ENCODE data around the gene KLHL14.

DNA sequence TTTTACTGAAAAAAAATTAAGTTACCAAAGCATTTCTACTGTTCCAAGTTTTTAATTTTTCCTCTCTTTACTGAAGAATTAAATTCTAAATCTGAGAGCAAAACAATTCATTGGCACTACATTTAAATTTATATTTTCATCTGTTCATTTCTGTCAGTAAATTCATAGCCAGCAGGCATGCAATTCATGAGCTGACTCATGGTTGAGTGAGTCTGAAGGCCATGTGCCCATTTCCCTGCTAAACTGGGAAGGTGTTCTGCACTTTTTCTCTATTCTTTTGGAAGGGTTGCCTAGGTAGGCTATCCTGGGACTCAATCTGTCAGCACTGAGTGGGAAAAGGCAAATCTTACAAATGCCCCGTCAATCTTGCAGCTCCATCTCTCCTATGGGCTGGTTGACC, 88.7 kb downstream of the KLHL14 start:
- TF ChIP-seq POLR2A (IDR thresholded peaks at IDR 0.05; ENCODE audit: extremely low read depth, insufficient read length): no peak
- TF ChIP-seq, protein P1, sequence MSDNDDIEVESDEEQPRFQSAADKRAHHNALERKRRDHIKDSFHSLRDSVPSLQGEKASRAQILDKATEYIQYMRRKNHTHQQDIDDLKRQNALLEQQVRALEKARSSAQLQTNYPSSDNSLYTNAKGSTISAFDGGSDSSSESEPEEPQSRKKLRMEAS (IDR thresholded peaks at IDR 0.05; ENCODE audit: low read depth, low read length): no peak
